NAMALWA (cell line): ENCODE results near the gene EVX2.

Source experiments
- DNase-seq: peaks from one replicate; pipeline ENCODE4 v3.0.0-alpha.2; 2015; ENCODE audit warnings: low spot score

Gene EVX2

GRCh38 chr2:176083796-176084261 lies at the start of gene EVX2:
TSS of gene EVX2 (minus strand) at chr2:176083962. CDS start at chr2:176083776, 186 bp downstream.
- no peak for DNase-seq

DNA sequence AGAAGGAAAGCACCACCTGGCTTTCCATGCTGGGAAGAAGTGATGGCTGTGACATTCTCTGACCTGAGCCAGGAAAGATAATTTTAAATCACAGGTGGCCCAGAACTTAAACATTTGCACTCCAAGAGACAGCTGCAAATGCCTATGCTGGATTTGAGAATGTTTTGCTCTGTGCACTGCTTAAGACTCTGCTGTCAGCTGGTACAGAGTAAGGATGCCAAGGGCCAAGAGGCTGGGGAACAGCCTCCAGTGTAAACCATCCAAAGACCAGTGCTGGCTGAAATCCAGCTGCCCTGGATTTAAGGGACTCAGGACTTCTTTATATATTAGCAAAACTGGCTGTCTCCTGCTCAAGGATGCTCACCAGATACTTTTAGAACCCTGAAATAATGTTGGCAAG lies 49.6 kb upstream of the EVX2 start:
- no peak for DNase-seq

- no peak for DNase-seq
Measured at GRCh38 chr2:176132205-176133171, 48.7 kb upstream of the EVX2 start.

GRCh38 chr2:176131848-176132158 lies 48.0 kb upstream of the EVX2 start:
- DNase-seq, result no peak

- no peak for DNase-seq
Measured at GRCh38 chr2:176130957-176131847, 47.4 kb upstream of the EVX2 start.

GRCh38 chr2:176130147-176130956 lies 46.6 kb upstream of the EVX2 start:
- DNase-seq, result no peak

GRCh38 chr2:176129813-176130146 lies 46.0 kb upstream of the EVX2 start:
- no peak for DNase-seq

DNA sequence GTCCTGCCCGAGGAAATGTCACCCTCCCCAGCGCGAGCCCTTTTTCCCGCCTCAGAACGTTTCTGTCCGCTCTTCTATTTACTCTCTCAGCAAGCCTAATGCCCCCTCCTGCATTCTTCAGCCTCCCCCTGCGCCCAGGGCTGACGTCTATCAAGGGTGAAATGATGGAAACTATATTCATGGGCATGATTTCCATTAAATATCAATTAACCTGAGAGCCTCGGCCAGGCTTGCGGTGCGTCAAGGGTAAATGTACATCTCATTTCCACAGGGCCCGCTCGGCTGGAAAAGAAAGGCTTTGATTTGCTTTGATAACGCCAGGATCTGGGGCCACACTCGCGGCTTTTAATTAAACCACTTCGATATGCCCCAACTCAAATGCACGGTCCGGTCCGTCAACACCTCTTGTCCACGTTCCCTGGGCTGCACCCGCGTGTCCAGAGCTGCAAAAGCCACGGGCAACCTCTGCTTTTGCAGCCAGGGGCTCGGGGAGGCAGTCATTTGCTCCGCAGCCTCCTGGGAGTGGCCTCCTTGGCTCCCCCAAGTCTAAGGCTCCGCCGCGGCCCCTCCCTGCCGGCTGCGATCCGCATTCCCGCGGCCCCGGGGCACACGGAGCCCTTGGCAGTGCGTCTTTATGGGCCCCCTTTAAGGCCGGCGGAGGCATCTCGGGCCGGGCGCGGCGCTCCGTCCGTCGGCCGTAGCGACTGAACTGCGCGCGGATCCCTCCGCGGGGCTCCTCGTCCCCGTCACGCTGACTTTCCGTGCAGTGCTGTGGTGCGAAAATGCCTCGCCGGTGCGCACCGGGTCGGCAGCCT lies 45.4 kb upstream of the EVX2 start, which contains the start of gene HOXD8:
Gene HOXD8 (plus strand): TSS at position 724 of the 815 bp plus-strand sequence. CDS start 662 bp downstream, outside the sequence.
- no peak for DNase-seq

DNA sequence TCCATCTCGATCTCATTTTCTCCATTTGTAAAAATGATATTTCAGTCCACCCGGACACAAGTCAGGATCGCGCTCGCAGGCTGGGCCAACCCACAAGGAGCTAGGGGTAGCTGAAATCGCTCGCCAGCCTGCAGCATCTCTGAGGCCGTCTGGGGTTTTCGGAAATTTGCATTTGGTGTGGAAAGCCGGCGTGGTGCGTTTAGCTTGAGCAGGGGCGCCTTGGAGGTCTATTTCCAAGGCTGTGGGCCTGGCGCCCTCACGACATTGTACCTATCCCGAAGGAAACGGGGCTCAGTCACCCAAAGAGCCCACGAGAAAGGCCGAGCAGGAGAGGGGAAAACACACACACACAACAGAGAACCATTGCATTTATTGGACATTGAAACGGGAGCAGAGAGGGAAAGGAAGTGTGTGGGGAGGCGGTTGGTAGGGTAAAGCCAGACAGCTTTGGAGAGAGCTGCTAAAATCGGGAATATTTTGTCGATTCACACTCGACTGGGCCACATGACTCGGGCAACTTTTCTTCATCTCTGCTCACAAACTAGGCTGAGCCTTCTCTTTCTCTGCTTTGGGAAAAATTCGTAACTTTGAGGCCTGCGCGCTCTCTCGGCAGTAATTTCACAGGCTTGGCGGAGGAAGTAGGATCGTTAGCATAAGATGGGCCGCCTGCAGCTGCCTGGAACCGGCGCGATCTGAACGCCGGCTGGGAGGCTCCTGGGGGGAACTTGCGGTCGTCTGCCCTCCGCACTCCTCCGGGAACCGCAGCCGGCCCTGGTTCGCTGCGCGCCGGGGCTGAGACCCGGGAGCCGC lies 44.6 kb upstream of the EVX2 start:
- no peak for DNase-seq

- no peak for DNase-seq
Measured at GRCh38 chr2:176127774-176128072, 44.0 kb upstream of the EVX2 start.

- peak; percentile 75 for DNase-seq
Measured at GRCh38 chr2:176126929-176127773, 43.4 kb upstream of the EVX2 start.

DNA sequence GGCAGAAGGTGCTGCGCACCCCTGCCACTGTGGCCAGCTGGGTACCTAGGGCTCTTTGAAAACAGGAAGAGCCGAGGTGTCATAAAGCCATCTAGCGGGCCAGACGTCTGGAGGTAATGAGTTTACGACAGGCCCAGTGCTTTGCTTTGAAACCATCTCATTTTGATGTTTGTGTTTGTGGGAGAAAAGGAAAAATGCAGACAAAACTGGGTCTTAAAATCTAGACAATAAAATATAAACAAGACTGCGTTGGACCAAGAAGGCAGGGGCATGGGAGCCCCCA lies 42.0 kb upstream of the EVX2 start:
- no peak for DNase-seq

- no peak for DNase-seq
Measured at GRCh38 chr2:176124947-176125771, 41.4 kb upstream of the EVX2 start.

DNA sequence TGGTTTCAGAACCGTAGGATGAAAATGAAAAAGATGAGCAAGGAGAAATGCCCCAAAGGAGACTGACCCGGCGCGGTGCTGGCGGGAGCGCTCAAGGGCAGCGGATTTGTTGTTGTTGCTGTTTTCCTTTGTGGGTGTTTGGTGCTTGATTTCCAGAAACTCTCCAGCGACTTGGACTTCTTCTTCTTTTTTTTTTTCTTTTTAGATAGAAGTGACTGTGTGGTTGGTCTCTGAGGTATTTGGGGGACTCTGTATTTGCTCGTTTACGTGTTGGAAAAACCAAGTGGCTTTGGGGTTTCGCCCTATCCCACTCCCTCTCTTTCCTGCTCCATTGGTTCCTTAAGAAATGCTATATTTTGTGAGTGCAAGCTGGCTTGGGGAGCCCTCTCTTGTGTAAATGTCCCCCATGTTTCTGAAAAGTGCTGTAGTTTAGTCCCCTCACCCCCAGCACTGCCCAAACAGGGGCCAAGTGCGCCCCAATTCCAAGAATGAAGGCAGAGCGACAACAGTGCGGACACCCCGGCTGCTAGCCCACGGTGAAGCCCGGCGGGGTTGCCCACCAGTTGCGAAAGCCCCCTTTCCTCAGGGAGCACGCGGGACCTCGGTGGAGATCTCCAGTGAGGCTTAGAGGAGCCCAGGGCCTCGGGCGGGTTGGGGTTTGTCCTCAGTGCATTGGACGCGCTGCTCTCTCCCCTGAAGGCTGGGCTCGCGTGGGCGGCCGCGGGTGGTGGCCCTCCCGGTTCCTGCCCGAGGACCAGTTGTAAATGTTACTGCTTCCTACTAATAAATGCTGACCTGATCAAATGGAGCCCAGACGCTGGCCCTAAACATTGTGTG lies 40.6 kb upstream of the EVX2 start:
- DNase-seq, result no peak

DNA sequence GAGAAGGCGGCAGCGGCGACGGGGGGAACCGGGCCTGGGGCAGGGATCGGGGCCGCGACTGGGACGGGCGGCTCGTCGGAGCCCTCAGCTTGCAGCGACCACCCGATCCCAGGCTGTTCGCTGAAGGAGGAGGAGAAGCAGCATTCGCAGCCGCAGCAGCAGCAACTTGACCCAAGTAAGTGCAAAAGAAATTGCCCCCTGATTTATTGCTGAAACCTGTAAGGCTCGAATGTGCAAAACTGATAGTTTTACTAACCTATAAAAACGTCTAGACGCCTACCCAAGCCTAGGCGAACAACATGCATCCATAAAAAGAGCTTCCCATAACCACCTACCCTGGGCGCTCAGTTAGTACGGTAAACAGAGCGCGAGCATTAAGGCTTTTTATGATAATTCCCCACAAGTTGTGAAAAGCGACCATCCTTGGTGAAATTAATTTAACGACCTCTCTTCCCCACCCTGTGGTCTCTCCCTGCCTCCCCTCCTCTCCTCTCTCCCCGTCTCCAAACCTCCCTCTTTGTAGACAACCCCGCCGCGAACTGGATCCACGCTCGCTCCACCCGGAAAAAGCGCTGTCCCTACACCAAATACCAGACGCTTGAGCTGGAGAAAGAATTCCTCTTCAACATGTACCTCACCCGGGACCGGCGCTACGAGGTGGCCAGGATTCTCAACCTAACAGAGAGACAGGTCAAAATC lies 39.8 kb upstream of the EVX2 start:
- DNase-seq, result no peak

- DNase-seq, result no peak
Measured at GRCh38 chr2:176122683-176123410, 39.1 kb upstream of the EVX2 start, which contains the start of gene HOXD9. TSS of gene HOXD9 (plus strand) at chr2:176122719. CDS start at chr2:176122769, 50 bp downstream.
